Subcutaneous adipose tissue (tissue), 4 donors: ENCODE measurements around the gene COL9A3. TPM values are rescaled to one million over a fixed set of nuclear protein-coding genes. Genes with fewer than 3 reads are reported as not detected.

ENCODE experiments used
- total RNA-seq, 4 donors: library from RNA; depleted of rRNA; stranded (reverse); fragments of >200 nt; gene quantifications; one replicate each; pipeline ENCODE4 v1.1.0, GENCODE V29; 2016
- TF ChIP-seq, protein P1 (sequence below): fragments of 450-650 bp; IDR thresholded peaks from one replicate; pipeline ENCODE4 v1.5.1; 2016; ENCODE audit warnings: low read depth, mild to moderate bottlenecking, control low read depth, antibody characterized with exemption, moderate library complexity

Gene COL9A3
- total RNA-seq, 4 donors from 2014 or later: 0.22 to 1.3 TPM; not detected in 2

- TF ChIP-seq, protein P1, sequence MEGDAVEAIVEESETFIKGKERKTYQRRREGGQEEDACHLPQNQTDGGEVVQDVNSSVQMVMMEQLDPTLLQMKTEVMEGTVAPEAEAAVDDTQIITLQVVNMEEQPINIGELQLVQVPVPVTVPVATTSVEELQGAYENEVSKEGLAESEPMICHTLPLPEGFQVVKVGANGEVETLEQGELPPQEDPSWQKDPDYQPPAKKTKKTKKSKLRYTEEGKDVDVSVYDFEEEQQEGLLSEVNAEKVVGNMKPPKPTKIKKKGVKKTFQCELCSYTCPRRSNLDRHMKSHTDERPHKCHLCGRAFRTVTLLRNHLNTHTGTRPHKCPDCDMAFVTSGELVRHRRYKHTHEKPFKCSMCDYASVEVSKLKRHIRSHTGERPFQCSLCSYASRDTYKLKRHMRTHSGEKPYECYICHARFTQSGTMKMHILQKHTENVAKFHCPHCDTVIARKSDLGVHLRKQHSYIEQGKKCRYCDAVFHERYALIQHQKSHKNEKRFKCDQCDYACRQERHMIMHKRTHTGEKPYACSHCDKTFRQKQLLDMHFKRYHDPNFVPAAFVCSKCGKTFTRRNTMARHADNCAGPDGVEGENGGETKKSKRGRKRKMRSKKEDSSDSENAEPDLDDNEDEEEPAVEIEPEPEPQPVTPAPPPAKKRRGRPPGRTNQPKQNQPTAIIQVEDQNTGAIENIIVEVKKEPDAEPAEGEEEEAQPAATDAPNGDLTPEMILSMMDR: no peak
Observed at GRCh38 chr20:62787321-62787720, 29.5 kb upstream of the COL9A3 start.

- TF ChIP-seq, protein P1: no peak
Observed at GRCh38 chr20:62787866-62788265, 29.0 kb upstream of the COL9A3 start.

DNA sequence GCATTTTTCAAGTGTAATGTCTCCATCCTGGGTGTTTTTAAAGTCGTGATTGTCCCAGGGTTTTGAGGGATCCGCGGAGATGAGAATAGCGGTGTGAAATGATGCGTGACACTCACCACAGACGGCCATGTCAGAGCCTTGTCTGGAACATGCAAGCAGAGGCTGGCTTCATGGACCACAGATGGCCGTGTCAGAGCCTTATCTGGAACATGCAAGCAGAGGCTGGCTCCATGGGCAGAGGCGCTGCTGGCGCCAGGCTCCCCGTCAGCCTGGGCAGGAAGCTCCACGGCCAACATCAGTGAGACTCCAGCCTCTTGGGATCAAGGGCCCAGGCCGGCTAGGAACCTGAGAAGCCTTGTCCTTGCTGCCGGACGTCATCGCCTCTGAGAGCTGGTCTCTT is 28.2 kb upstream of the COL9A3 start:
- TF ChIP-seq, protein P1: no peak

- TF ChIP-seq, protein P1: no peak
Observed at GRCh38 chr20:62790075-62790474, 26.8 kb upstream of the COL9A3 start.

DNA sequence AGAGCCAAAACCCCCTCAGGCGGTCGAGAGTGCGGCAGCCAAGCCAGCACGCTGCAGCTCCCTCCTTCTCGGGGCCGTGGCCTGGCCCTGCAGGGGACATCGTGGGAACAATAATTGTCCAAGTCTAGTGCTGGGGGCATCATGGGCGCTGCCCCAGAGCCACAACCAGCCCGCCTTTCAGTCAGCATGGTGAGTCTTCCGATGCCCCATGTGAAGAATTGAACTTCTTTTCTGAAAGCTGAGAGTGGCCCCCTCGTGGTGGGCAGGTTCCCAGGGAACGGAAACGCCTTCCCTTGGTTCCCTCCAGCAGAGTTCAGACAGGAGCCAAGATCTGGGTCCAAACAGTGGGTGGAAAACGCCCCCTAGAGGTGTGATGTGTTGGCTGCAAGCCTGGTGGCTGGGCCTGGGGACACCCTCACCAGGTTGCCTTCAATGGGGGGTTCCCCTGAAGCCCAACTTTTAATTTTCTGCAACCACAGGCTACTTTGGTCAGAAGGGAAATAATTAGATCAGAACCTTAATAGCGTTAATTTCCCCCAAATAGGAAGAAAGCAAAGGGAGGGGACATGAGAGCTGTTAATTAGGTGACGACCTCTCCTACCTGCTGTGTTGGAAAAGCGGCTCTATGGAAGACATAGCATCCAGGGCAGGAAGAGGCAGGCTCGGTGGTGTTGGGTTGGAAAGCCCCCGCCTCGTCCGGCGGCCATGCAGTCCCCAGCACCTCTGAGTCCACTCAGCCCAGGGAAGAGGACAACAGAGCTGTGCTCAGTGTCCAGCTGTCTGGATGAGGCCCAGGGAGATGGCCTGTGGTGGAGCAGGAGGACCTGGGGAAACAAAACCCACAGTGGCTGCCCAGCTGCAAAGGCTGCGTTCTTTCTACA is 25.3 kb upstream of the COL9A3 start:
- TF ChIP-seq, protein P1: no peak

DNA sequence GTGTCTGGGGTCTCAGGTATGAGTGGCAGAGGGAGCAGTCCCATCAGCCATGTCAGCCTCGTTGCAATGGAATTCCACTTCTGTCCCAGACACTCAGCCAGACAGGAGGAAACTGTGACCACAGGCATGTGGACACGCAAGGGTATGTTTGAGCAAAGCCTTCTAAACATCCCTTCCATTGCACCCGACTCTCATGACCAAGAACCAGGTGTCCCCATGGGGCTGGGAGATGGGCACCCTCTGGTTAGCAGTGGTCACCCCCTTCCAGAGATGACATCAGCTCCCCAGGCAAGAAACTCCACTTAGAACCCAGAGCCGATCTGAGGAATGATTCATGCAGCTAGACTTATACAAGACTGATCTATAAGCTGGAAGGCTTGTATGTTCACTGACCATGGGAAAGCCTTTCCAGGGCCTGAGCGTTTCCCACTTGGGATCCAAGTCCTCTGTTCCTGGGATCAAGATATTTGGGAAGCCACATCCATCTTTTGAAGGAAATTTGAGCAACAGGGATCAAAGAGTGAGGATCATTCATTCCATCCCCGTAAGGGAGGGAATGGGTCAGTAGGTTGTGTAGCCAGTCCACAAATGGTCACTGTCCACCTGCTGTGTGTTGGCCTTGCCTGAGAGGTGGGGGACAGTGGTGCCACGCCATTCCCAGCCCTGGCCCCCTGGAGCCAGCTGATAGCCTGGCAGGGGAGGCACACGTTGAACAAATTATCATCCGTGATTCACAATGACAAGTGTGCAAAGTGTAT is 24.5 kb upstream of the COL9A3 start:
- TF ChIP-seq, protein P1: no peak
